ENCODE results near the gene GPRIN1.

GPRIN1 gene

GRCh38 chr5:176619569-176620332, 9.8 kb upstream of the GPRIN1 start:
- H3K27ac ChIP-seq (ENCODE audit: low read length) = no peak overlapping the region
- H3K9me3 ChIP-seq (ENCODE audit: control insufficient read depth in 1 of 2, low read length in 2 of 2) = no peaks in the 10 kb centered on the region
- H3K27me3 ChIP-seq (ENCODE audit: low read depth, low read length) = peaks cover 38% of the 10 kb centered on the region
- peaks cover 0 to 32% of the 10 kb centered on the region in 2 donors for H3K4me1 ChIP-seq (ENCODE audit: control insufficient read depth in 1 of 2, insufficient read depth in 2 of 2, low read length in 2 of 2)
- peak overlapping the region in 1 of 2 donors; percentile 46 for H3K4me3 ChIP-seq (ENCODE audit: low read depth in 1 of 2, low read length in 2 of 2)
- no peaks in the 10 kb centered on the region for H3K36me3 ChIP-seq (ENCODE audit: control insufficient read depth in 1 of 2, insufficient read depth in 2 of 2, low read length in 2 of 2)

GRCh38 chr5:176619203-176619568, 9.2 kb upstream of the GPRIN1 start:
- H3K27ac ChIP-seq (ENCODE audit: low read length) = no peak overlapping the region
- peaks cover 38% of the 10 kb centered on the region for H3K27me3 ChIP-seq (ENCODE audit: low read depth, low read length)
- no peaks in the 10 kb centered on the region for H3K36me3 ChIP-seq (ENCODE audit: control insufficient read depth in 1 of 2, insufficient read depth in 2 of 2, low read length in 2 of 2)
- peaks cover 0 to 34% of the 10 kb centered on the region in 2 donors for H3K4me1 ChIP-seq (ENCODE audit: control insufficient read depth in 1 of 2, insufficient read depth in 2 of 2, low read length in 2 of 2)
- H3K9me3 ChIP-seq (ENCODE audit: control insufficient read depth in 1 of 2, low read length in 2 of 2) = no peaks in the 10 kb centered on the region
- peak overlapping the region in 1 of 2 donors; percentile 46 for H3K4me3 ChIP-seq (ENCODE audit: low read depth in 1 of 2, low read length in 2 of 2)

DNA sequence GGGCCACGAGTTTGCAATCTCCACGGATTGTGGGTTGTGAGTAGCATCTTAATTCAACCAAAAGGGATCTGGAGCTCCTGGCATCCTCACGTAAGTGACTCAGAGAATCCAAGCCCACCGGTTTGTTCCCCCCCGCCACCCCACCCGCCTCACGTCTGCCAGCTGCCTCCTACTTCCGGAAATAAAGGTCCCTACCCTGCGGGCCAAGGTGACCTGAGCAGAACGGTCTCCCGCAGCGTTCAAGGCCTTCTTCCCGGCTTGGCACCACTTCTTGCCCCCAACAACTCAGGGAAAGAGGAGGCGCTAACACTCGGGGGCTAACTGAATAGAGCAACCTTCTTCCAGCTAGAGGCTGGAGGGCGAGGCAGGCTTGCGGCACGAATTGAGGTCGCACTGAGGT, 8.8 kb upstream of the GPRIN1 start:
- Histone ChIP-seq H3K27ac (ENCODE audit: low read length) (no peak overlapping the region), H3K4me1 (ENCODE audit: control insufficient read depth in 1 of 2, insufficient read depth in 2 of 2, low read length in 2 of 2) (peaks cover 0 to 38% of the 10 kb centered on the region in 2 donors), H3K36me3 (ENCODE audit: control insufficient read depth in 1 of 2, insufficient read depth in 2 of 2, low read length in 2 of 2) (no peaks in the 10 kb centered on the region), H3K9me3 (ENCODE audit: control insufficient read depth in 1 of 2, low read length in 2 of 2) (no peaks in the 10 kb centered on the region), H3K4me3 (ENCODE audit: low read depth in 1 of 2, low read length in 2 of 2) (peak overlapping the region in 1 of 2 donors; percentile 46), H3K27me3 (ENCODE audit: low read depth, low read length) (peaks cover 38% of the 10 kb centered on the region)

DNA sequence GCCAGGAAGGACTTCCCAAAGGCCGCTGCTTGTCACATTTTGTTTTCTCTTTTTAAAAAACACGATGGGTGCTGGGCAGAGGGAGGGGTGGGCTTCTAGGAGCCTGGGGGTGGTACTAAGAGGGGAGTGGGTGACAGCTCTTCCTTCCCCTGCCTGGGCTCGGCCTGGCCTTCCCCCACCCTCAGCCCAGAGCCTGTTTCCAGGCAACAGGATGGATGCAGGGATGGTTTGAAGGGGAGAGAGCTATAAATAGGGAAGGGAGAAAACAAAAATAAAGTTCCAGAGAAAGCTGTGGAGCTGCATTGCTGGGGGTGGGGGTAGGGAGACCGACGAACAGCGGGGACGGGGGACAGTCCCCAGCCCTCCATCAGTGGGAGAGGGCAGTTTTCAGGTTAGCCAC, 6.6 kb upstream of the GPRIN1 start:
- H3K4me3 ChIP-seq (ENCODE audit: low read depth in 1 of 2, low read length in 2 of 2) = no peak overlapping the region
- H3K9me3 ChIP-seq (ENCODE audit: control insufficient read depth in 1 of 2, low read length in 2 of 2) = no peaks in the 10 kb centered on the region
- peaks cover 0 to 36% of the 10 kb centered on the region in 2 donors for H3K4me1 ChIP-seq (ENCODE audit: control insufficient read depth in 1 of 2, insufficient read depth in 2 of 2, low read length in 2 of 2)
- H3K27me3 ChIP-seq (ENCODE audit: low read depth, low read length) = peaks cover 33% of the 10 kb centered on the region
- H3K36me3 ChIP-seq (ENCODE audit: control insufficient read depth in 1 of 2, insufficient read depth in 2 of 2, low read length in 2 of 2) = no peaks in the 10 kb centered on the region
- H3K27ac ChIP-seq (ENCODE audit: low read length) = no peak overlapping the region

DNA sequence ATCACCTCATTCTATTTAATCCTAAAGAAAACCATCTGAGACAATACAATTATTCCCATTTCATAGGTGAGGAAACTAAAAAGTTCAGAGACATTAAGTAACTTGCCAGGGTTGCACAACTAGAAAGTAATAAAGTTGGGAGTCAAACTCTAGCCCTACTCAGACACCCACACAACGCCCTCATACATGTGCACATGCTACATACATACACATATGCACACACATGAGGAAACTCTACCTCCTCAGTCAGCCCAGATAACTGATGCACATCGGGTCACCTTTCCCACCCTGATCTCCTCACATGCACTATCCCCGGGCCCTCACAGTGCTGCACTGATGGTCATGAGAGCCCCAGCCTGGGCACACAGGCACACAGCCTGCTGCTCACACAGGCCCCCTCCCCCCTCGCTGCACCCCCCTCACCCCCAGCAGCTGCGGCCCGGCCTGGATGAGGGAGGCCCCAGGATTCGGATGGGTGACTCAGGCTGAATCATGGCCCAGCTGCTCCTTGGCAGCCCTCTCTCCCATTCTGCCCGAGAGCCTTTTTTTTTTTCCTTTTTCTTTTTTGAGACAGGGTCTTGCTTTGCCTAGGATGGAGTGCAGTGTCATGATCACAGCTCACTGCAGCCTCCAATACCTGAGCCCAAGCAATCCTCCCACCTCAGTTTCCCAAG, 5.0 kb upstream of the GPRIN1 start:
- Histone ChIP-seq H3K36me3 (ENCODE audit: control insufficient read depth in 1 of 2, insufficient read depth in 2 of 2, low read length in 2 of 2) (no peaks in the 10 kb centered on the region), H3K27me3 (ENCODE audit: low read depth, low read length) (peaks cover 17% of the 10 kb centered on the region), H3K27ac (ENCODE audit: low read length) (no peak overlapping the region), H3K9me3 (ENCODE audit: control insufficient read depth in 1 of 2, low read length in 2 of 2) (no peaks in the 10 kb centered on the region), H3K4me3 (ENCODE audit: low read depth in 1 of 2, low read length in 2 of 2) (no peak overlapping the region), H3K4me1 (ENCODE audit: control insufficient read depth in 1 of 2, insufficient read depth in 2 of 2, low read length in 2 of 2) (peaks cover 0 to 20% of the 10 kb centered on the region in 2 donors)

GRCh38 chr5:176612855-176613254, 2.9 kb upstream of the GPRIN1 start:
- no peaks in the 10 kb centered on the region for H3K9me3 ChIP-seq (ENCODE audit: control insufficient read depth in 1 of 2, low read length in 2 of 2)
- H3K27ac ChIP-seq (ENCODE audit: low read length) = no peak overlapping the region
- no peak overlapping the region for H3K4me3 ChIP-seq (ENCODE audit: low read depth in 1 of 2, low read length in 2 of 2)
- H3K4me1 ChIP-seq (ENCODE audit: control insufficient read depth in 1 of 2, insufficient read depth in 2 of 2, low read length in 2 of 2) = peaks cover 0 to 7% of the 10 kb centered on the region in 2 donors
- no peaks in the 10 kb centered on the region for H3K27me3 ChIP-seq (ENCODE audit: low read depth, low read length)
- no peaks in the 10 kb centered on the region for H3K36me3 ChIP-seq (ENCODE audit: control insufficient read depth in 1 of 2, insufficient read depth in 2 of 2, low read length in 2 of 2)

GRCh38 chr5:176612008-176612407, 2.1 kb upstream of the GPRIN1 start:
- no peaks in the 10 kb centered on the region for H3K36me3 ChIP-seq (ENCODE audit: control insufficient read depth in 1 of 2, insufficient read depth in 2 of 2, low read length in 2 of 2)
- peaks cover 0 to 7% of the 10 kb centered on the region in 2 donors for H3K4me1 ChIP-seq (ENCODE audit: control insufficient read depth in 1 of 2, insufficient read depth in 2 of 2, low read length in 2 of 2)
- no peaks in the 10 kb centered on the region for H3K9me3 ChIP-seq (ENCODE audit: control insufficient read depth in 1 of 2, low read length in 2 of 2)
- H3K27ac ChIP-seq (ENCODE audit: low read length) = no peak overlapping the region
- H3K4me3 ChIP-seq (ENCODE audit: low read depth in 1 of 2, low read length in 2 of 2) = no peak overlapping the region
- no peaks in the 10 kb centered on the region for H3K27me3 ChIP-seq (ENCODE audit: low read depth, low read length)

GRCh38 chr5:176611435-176611834, 1.5 kb upstream of the GPRIN1 start:
- Histone ChIP-seq H3K4me1 (ENCODE audit: control insufficient read depth in 1 of 2, insufficient read depth in 2 of 2, low read length in 2 of 2) (peaks cover 0 to 7% of the 10 kb centered on the region in 2 donors), H3K4me3 (ENCODE audit: low read depth in 1 of 2, low read length in 2 of 2) (no peak overlapping the region), H3K27me3 (ENCODE audit: low read depth, low read length) (no peaks in the 10 kb centered on the region), H3K9me3 (ENCODE audit: control insufficient read depth in 1 of 2, low read length in 2 of 2) (no peaks in the 10 kb centered on the region), H3K27ac (ENCODE audit: low read length) (no peak overlapping the region), H3K36me3 (ENCODE audit: control insufficient read depth in 1 of 2, insufficient read depth in 2 of 2, low read length in 2 of 2) (no peaks in the 10 kb centered on the region)

DNA sequence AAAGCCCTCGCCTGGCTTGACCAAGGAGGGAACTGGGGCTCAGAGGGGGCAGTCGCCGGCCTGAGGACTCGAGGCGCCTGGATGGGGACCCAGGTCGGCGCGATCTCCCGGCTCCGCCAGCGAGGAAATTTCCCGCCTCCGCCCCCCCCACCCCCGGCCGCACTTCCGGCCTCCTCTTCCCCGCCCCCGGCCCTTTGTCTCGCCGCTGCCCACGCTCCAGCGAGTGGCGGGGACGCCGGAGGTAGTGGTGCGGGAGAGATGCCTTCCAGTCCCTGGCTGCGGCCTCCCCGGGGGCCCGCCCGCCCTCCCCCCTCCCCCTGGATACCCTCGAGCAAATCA, 448 bp upstream of the GPRIN1 start:
- no peak overlapping the region for H3K27ac ChIP-seq (ENCODE audit: low read length)
- H3K4me3 ChIP-seq (ENCODE audit: low read depth in 1 of 2, low read length in 2 of 2) = peak overlapping the region in 1 of 2 donors; percentile 62
- no peaks in the 10 kb centered on the region for H3K27me3 ChIP-seq (ENCODE audit: low read depth, low read length)
- no peaks in the 10 kb centered on the region for H3K36me3 ChIP-seq (ENCODE audit: control insufficient read depth in 1 of 2, insufficient read depth in 2 of 2, low read length in 2 of 2)
- H3K9me3 ChIP-seq (ENCODE audit: control insufficient read depth in 1 of 2, low read length in 2 of 2) = no peaks in the 10 kb centered on the region
- H3K4me1 ChIP-seq (ENCODE audit: control insufficient read depth in 1 of 2, insufficient read depth in 2 of 2, low read length in 2 of 2) = peaks cover 0 to 7% of the 10 kb centered on the region in 2 donors

DNA sequence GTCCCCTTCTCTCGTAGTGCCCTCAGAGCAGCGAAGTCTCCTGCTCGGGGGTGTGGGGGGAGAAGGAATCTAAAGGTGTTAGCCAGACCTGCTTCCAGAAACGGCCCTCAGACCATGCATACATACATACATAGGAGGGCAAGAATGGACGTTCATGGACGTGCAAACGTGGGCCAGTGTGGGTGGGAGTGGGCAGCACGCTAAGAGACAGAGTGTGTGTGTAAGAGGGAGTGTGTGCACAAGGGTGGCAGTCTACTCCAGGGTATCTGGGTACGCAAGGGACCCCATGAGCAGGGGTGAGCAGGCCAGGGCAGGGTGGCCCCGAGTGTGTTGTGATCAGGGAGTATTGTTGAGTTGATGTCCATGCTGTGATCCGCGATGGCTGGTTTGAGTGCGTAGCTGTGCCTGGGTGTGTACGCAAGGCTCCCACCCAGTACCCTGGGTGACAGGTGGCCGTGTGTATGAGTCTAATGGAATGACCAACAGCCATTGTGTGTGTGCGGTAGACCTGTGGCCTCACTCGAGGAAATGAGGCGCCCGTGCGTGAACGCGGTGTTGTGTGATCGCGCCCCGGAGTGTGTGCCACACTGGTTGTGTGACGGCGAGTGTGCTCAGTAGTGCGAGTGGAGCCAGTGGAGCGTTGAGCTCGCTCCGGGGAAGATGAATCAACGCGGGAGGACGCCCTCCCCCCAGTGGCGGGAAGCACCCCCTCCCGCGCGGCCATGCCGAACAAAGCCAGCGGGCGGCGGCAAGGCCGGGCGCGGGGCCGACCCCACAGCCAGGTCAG, 826 bp downstream of the GPRIN1 start:
- no peak overlapping the region for H3K27ac ChIP-seq (ENCODE audit: low read length)
- H3K9me3 ChIP-seq (ENCODE audit: control insufficient read depth in 1 of 2, low read length in 2 of 2) = no peaks in the 10 kb centered on the region
- peak overlapping the region in 1 of 2 donors; percentile 62 for H3K4me3 ChIP-seq (ENCODE audit: low read depth in 1 of 2, low read length in 2 of 2)
- H3K27me3 ChIP-seq (ENCODE audit: low read depth, low read length) = no peaks in the 10 kb centered on the region
- no peaks in the 10 kb centered on the region for H3K36me3 ChIP-seq (ENCODE audit: control insufficient read depth in 1 of 2, insufficient read depth in 2 of 2, low read length in 2 of 2)
- H3K4me1 ChIP-seq (ENCODE audit: control insufficient read depth in 1 of 2, insufficient read depth in 2 of 2, low read length in 2 of 2) = peaks cover 0 to 5% of the 10 kb centered on the region in 2 donors

DNA sequence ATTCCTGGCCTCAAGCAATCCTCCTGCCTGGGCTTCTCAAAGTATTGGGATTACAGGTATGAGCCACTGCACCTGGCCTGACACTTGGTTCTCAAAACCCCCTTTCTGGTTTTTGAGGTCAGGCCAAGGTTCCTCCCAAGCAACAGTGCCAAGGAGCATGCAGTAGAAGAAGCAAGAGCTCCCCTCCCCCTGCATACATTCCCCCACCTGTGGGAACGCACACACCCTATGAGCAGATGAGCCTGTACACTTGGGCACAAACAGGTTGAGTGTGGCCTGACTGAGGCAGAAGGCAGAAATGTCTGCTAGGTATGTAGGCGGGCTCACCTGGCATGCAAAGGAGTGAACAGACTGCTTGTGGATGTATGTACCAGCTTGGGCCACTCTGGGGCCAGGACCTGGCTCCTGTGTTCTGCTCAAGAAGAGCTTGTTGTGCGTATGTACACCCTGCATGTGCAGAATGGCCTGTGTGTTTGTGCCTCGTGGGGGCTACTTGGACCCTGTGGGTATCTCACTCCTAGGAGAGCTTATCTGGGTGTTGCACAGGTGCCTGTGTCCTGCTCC, 1.7 kb downstream of the GPRIN1 start:
- Histone ChIP-seq H3K36me3 (ENCODE audit: control insufficient read depth in 1 of 2, insufficient read depth in 2 of 2, low read length in 2 of 2) (no peaks in the 10 kb centered on the region), H3K4me3 (ENCODE audit: low read depth in 1 of 2, low read length in 2 of 2) (no peak overlapping the region), H3K4me1 (ENCODE audit: control insufficient read depth in 1 of 2, insufficient read depth in 2 of 2, low read length in 2 of 2) (no peaks in the 10 kb centered on the region), H3K27me3 (ENCODE audit: low read depth, low read length) (no peaks in the 10 kb centered on the region), H3K27ac (ENCODE audit: low read length) (no peak overlapping the region), H3K9me3 (ENCODE audit: control insufficient read depth in 1 of 2, low read length in 2 of 2) (no peaks in the 10 kb centered on the region)
